Activated CD8-positive, alpha-beta memory T cell treated with anti-CD3 and anti-CD28 coated beads, Interleukin-2, amount 50 U/mL, for 1 hour (primary cell): ENCODE results near the gene CHAF1B.
A peak's percentile ranks its signal among the peaks of the same experiment; 100 is the strongest.

Experiments used
- DNase-seq: peaks from one replicate; pipeline ENCODE4 v3.0.0-alpha.2; 2020; ENCODE audit errors: extremely low read depth

CHAF1B gene

GRCh38 chr21:36428761-36429432 lies 43.7 kb downstream of the CHAF1B start:
- DNase-seq: no peak

GRCh38 chr21:36429947-36430546 lies 44.9 kb downstream of the CHAF1B start:
- DNase-seq: peak; percentile 33

- no peak for DNase-seq
These were observed 45.6 kb downstream of the CHAF1B start for GRCh38 chr21:36430841-36431240.

- DNase-seq: no peak
These were observed 46.1 kb downstream of the CHAF1B start for GRCh38 chr21:36431252-36431651.

GRCh38 chr21:36433059-36433709 lies 48.0 kb downstream of the CHAF1B start:
- DNase-seq: no peak

- no peak for DNase-seq
These were observed 49.0 kb downstream of the CHAF1B start for GRCh38 chr21:36434144-36434543.

- no peak for DNase-seq
These were observed 51.9 kb downstream of the CHAF1B start for GRCh38 chr21:36436829-36437744.

GRCh38 chr21:36437745-36438128 lies 52.5 kb downstream of the CHAF1B start:
- no peak for DNase-seq

GRCh38 chr21:36441715-36442114 lies 56.5 kb downstream of the CHAF1B start:
- no peak for DNase-seq

- DNase-seq: no peak
These were observed 61.1 kb downstream of the CHAF1B start for GRCh38 chr21:36446301-36446700.

- no peak for DNase-seq
These were observed 65.3 kb downstream of the CHAF1B start for GRCh38 chr21:36450511-36450910.

GRCh38 chr21:36451506-36451905 lies 66.3 kb downstream of the CHAF1B start:
- DNase-seq: no peak

GRCh38 chr21:36452281-36452825 lies 67.2 kb downstream of the CHAF1B start:
- no peak for DNase-seq

GRCh38 chr21:36454093-36454531 lies 68.9 kb downstream of the CHAF1B start:
- no peak for DNase-seq

GRCh38 chr21:36454706-36455105 lies 69.5 kb downstream of the CHAF1B start:
- DNase-seq: no peak

GRCh38 chr21:36456729-36457414 lies 71.7 kb downstream of the CHAF1B start:
- DNase-seq: no peak

GRCh38 chr21:36459098-36459497 lies 73.9 kb downstream of the CHAF1B start:
- no peak for DNase-seq

GRCh38 chr21:36460866-36461265 lies 75.7 kb downstream of the CHAF1B start:
- no peak for DNase-seq

- no peak for DNase-seq
These were observed 76.2 kb downstream of the CHAF1B start for GRCh38 chr21:36461277-36461917.

GRCh38 chr21:36461918-36462486 lies 76.8 kb downstream of the CHAF1B start:
- DNase-seq: no peak
